Neural progenitor cell (in vitro differentiated cells): ENCODE data around the gene WIZ. TPM values are rescaled to one million over a fixed set of nuclear protein-coding genes. Genes with fewer than 3 reads are reported as not detected.

Source experiments
- DNase-seq: peaks from one replicate; pipeline ENCODE4 v3.0.0-alpha.2; 2016; ENCODE audit warnings: low spot score
- H2AFZ ChIP-seq: fragments of 200-600 bp; sonication (generic); replicated peaks from 2 replicates; pipeline ENCODE4 v1.6.1; 2016; ENCODE audit warnings: antibody characterized with exemption
- H3F3A ChIP-seq: fragments of 200-600 bp; sonication (generic); 2 replicates; pipeline ENCODE4 v1.6.1; 2016; ENCODE audit warnings: antibody characterized with exemption, low read depth
- H3K27ac ChIP-seq: fragments of 200-600 bp; sonication (generic); 2 replicates; pipeline ENCODE4 v1.5.1; 2016; ENCODE audit warnings: mild to moderate bottlenecking
- H3K27me3 ChIP-seq: fragments of 200-600 bp; sonication (generic); 2 replicates; pipeline ENCODE4 v1.6.1; 2016; ENCODE audit warnings: mild to moderate bottlenecking, moderate library complexity
- H3K36me3 ChIP-seq: fragments of 200-600 bp; sonication (generic); 2 replicates; pipeline ENCODE4 v1.5.1; 2016
- H3K4me1 ChIP-seq: fragments of 200-600 bp; sonication (generic); 2 replicates; pipeline ENCODE4 v1.6.1; 2016; ENCODE audit warnings: mixed run types
- H3K4me2 ChIP-seq: fragments of 200-600 bp; sonication (generic); 2 replicates; pipeline ENCODE4 v1.6.1; 2016
- H3K4me3 ChIP-seq: fragments of 200-600 bp; sonication (generic); 2 replicates; pipeline ENCODE4 v1.5.1; 2016
- H3K79me2 ChIP-seq: fragments of 200-600 bp; sonication (generic); 2 replicates; pipeline ENCODE4 v1.6.1; 2016; ENCODE audit warnings: low read depth
- H3K9ac ChIP-seq: fragments of 200-600 bp; sonication (generic); 2 replicates; pipeline ENCODE4 v1.6.1; 2016
- H3K9me3 ChIP-seq: fragments of 200-600 bp; sonication (generic); 2 replicates; pipeline ENCODE4 v1.5.1; 2016; ENCODE audit warnings: low read depth
- H4K20me1 ChIP-seq: fragments of 200-600 bp; sonication (generic); 2 replicates; pipeline ENCODE4 v1.6.1; 2016; ENCODE audit warnings: low read depth
- H3K27ac Mint-ChIP-seq: 3 replicates; pipeline ENCODE4 v1.8.0; 2021; ENCODE audit warnings: mixed read lengths
- H3K27me3 Mint-ChIP-seq: 2 replicates; pipeline ENCODE4 v1.8.0; 2022; ENCODE audit warnings: low read depth, mild to moderate bottlenecking, inconsistent platforms, moderate library complexity, mixed read lengths; ENCODE audit not compliant: insufficient read depth
- H3K36me3 Mint-ChIP-seq: 3 replicates; pipeline ENCODE4 v1.8.0; 2021; ENCODE audit warnings: mixed read lengths
- H3K4me1 Mint-ChIP-seq: 3 replicates; pipeline ENCODE4 v1.8.0; 2021; ENCODE audit warnings: mixed read lengths
- H3K4me3 Mint-ChIP-seq: 3 replicates; pipeline ENCODE4 v1.8.0; 2021; ENCODE audit warnings: mild to moderate bottlenecking, moderate library complexity, mixed read lengths
- H3K9me3 Mint-ChIP-seq: 3 replicates; pipeline ENCODE4 v1.8.0; 2020; ENCODE audit warnings: mixed read lengths
- CTCF ChIP-seq: fragments of 200-600 bp; sonication (generic); IDR thresholded peaks from 2 replicates; pipeline ENCODE4 v1.5.1; 2017; ENCODE audit warnings: antibody characterized with exemption, mild to moderate bottlenecking
- EZH2 ChIP-seq: fragments of 200-600 bp; sonication (generic); IDR thresholded peaks from 2 replicates; pipeline ENCODE4 v1.6.1; 2017; ENCODE audit warnings: antibody characterized with exemption, mild to moderate bottlenecking, moderate library complexity
- EZH2phosphoT487 ChIP-seq: fragments of 200-600 bp; sonication (generic); IDR thresholded peaks from 2 replicates; pipeline ENCODE4 v1.6.1; 2017; ENCODE audit warnings: antibody characterized with exemption
- total RNA-seq: library from RNA; depleted of rRNA; stranded (reverse); fragments of >200 nt; gene quantifications from 2 replicates; pipeline ENCODE4 v1.2.3, GENCODE V29; 2015; ENCODE audit warnings: low replicate concordance

Gene WIZ
- total RNA-seq, 1 donor from 2014 or later: 9.1 TPM

DNA sequence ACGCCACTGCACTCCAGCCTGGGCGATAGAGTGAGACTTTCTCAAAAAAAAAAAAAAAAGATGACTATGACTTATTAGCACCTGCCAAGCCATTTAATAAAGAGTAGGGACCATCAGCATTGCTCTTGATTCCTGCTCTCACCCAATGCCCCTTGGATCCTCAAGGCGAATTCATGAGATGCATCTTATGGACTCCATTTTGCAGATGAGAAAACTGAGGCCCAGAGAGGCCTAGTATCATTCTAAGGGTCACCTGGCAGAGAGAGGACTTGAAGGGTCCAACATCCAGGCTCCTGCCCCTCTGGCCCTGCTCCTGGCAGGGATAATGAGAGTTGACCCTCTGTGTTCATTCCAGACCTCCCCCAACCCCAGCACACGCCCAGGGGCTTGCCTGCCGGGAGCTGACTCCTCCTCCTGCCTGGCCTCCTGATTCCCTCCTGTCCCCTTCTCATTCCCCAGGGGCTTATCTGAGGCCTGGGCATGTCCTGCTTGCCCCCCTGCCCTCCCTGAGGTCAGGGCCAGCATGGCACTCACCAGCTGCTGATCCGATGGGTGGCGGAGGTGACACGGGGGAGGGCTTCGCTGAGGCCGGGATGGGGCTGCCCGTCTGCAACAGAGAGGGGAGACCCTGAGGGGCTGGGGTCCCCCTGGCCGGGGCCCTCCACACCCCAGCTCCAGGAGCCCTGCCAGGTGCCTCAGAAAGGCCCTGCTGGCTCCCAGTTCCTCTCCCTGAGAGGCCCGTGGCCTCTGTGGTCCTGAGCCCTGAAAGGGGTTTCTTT lies 7.4 kb downstream of the WIZ start:
- Histone ChIP-seq H3K4me2 (no peak overlapping the region), H3K27me3 (no peaks in the 10 kb centered on the region), H3K36me3 (no peaks in the 10 kb centered on the region), H3K27ac (no peak overlapping the region), H4K20me1 (no peaks in the 10 kb centered on the region), H3F3A (no peaks in the 10 kb centered on the region), H2AFZ (no peak overlapping the region), H3K9me3 (no peaks in the 10 kb centered on the region), H3K4me3 (no peak overlapping the region), H3K9ac (no peak overlapping the region), H3K4me1 (no peaks in the 10 kb centered on the region), H3K79me2 (no peaks in the 10 kb centered on the region)
- no peaks in the 10 kb centered on the region for H3K4me1 Mint-ChIP-seq
- no peak for DNase-seq
- H3K36me3 Mint-ChIP-seq: no peaks in the 10 kb centered on the region
- H3K27me3 Mint-ChIP-seq: peaks cover 8% of the 10 kb centered on the region
- no peak for TF ChIP-seq CTCF
- TF ChIP-seq EZH2phosphoT487: no peak
- TF ChIP-seq EZH2: no peak
- H3K9me3 Mint-ChIP-seq: no peaks in the 10 kb centered on the region
- no peak overlapping the region for H3K27ac Mint-ChIP-seq
- no peak overlapping the region for H3K4me3 Mint-ChIP-seq

GRCh38 chr19:15441317-15441716 lies 8.4 kb downstream of the WIZ start:
- H3K27ac ChIP-seq: no peak overlapping the region
- H3F3A ChIP-seq: no peaks in the 10 kb centered on the region
- H3K4me2 ChIP-seq: no peak overlapping the region
- Mint-ChIP-seq H3K27ac (no peak overlapping the region), H3K4me1 (no peaks in the 10 kb centered on the region), H3K27me3 (peaks cover 7% of the 10 kb centered on the region), H3K9me3 (no peaks in the 10 kb centered on the region), H3K36me3 (no peaks in the 10 kb centered on the region), H3K4me3 (no peak overlapping the region)
- no peak overlapping the region for H3K9ac ChIP-seq
- no peak overlapping the region for H3K4me3 ChIP-seq
- H3K79me2 ChIP-seq: no peaks in the 10 kb centered on the region
- H2AFZ ChIP-seq: no peak overlapping the region
- H3K27me3 ChIP-seq: no peaks in the 10 kb centered on the region
- no peaks in the 10 kb centered on the region for H4K20me1 ChIP-seq
- H3K36me3 ChIP-seq: no peaks in the 10 kb centered on the region
- no peaks in the 10 kb centered on the region for H3K4me1 ChIP-seq
- H3K9me3 ChIP-seq: no peaks in the 10 kb centered on the region
- DNase-seq: no peak
- TF ChIP-seq CTCF (no peak), EZH2phosphoT487 (no peak), EZH2 (no peak)

GRCh38 chr19:15439821-15440641 lies 9.7 kb downstream of the WIZ start:
- DNase-seq: no peak
- no peaks in the 10 kb centered on the region for H3K4me1 Mint-ChIP-seq
- H3K9me3 Mint-ChIP-seq: no peaks in the 10 kb centered on the region
- no peaks in the 10 kb centered on the region for H3K27me3 ChIP-seq
- no peaks in the 10 kb centered on the region for H3K36me3 Mint-ChIP-seq
- no peak overlapping the region for H3K4me3 ChIP-seq
- H3K79me2 ChIP-seq: no peaks in the 10 kb centered on the region
- H3K4me2 ChIP-seq: no peak overlapping the region
- no peak for TF ChIP-seq CTCF
- TF ChIP-seq EZH2: no peak
- TF ChIP-seq EZH2phosphoT487: no peak
- no peak overlapping the region for H3K4me3 Mint-ChIP-seq
- no peak overlapping the region for H3K9ac ChIP-seq
- H3F3A ChIP-seq: no peaks in the 10 kb centered on the region
- H3K9me3 ChIP-seq: no peaks in the 10 kb centered on the region
- no peaks in the 10 kb centered on the region for H3K36me3 ChIP-seq
- no peaks in the 10 kb centered on the region for H3K4me1 ChIP-seq
- no peak overlapping the region for H3K27ac Mint-ChIP-seq
- H2AFZ ChIP-seq: no peak overlapping the region
- no peak overlapping the region for H3K27ac ChIP-seq
- no peaks in the 10 kb centered on the region for H4K20me1 ChIP-seq
- peaks cover 7% of the 10 kb centered on the region for H3K27me3 Mint-ChIP-seq
